H1 (cell line): Measurements from ENCODE around the gene NFIC. TPM values are rescaled to one million over a fixed set of nuclear protein-coding genes. Genes with fewer than 3 reads are reported as not detected.

ENCODE experiments used
- CTCF ChIA-PET: fragments of 300-600 bp; sonication (Branson Sonifier 250); formaldehyde crosslinking; loops from one replicate; lab custom pipeline; 2021; ENCODE audit not compliant: partially characterized antibody; lab: Charles Lee
- POLR2A ChIA-PET: fragments of 300-600 bp; sonication (Branson Sonifier 250); formaldehyde crosslinking; loops from one replicate; lab custom pipeline; 2021; ENCODE audit warnings: inconsistent platforms; ENCODE audit not compliant: partially characterized antibody; lab: Charles Lee
- DNase-seq, 2 experiments: peaks; one replicate each; pipeline versions ENCODE4 v3.0.0 to v3.0.0-alpha.2; 2010 to 2022; ENCODE audit warnings: low spot score in 2 of 2, low read depth in 1 of 2, mixed read lengths in 1 of 2
- FAIRE-seq: peaks from 2 replicates; lab custom pipeline; 2011; peaks lifted over from hg19 to GRCh38; lab: Jason Lieb, UNC
- H2AFZ ChIP-seq: 2 replicates; pipeline ENCODE4 v1.8.1; 2012; ENCODE audit warnings: low read length, inconsistent platforms
- H2AK5ac ChIP-seq: 2 replicates; pipeline ENCODE4 v1.6.1; 2013; ENCODE audit warnings: low read depth, low read length
- H2BK120ac ChIP-seq: replicated peaks from 2 replicates; pipeline ENCODE3; 2013; ENCODE audit warnings: low read depth, low read length, inconsistent platforms
- H2BK12ac ChIP-seq: 2 replicates; pipeline ENCODE4 v1.6.1; 2013; ENCODE audit warnings: low read depth, low read length
- H2BK15ac ChIP-seq: 2 replicates; pipeline ENCODE4 v1.6.1; 2013; ENCODE audit warnings: low read length
- H2BK20ac ChIP-seq: 2 replicates; pipeline ENCODE4 v1.6.1; 2013; ENCODE audit warnings: low read length
- H2BK5ac ChIP-seq: 2 replicates; pipeline ENCODE4 v1.6.1; 2013; ENCODE audit warnings: low read depth, low read length
- H3K14ac ChIP-seq: 2 replicates; pipeline ENCODE4 v1.6.1; 2013; ENCODE audit warnings: inconsistent platforms; ENCODE audit not compliant: insufficient read length
- H3K18ac ChIP-seq: 2 replicates; pipeline ENCODE4 v1.6.1; 2013; ENCODE audit warnings: low read length; ENCODE audit errors: extremely low read depth
- H3K23ac ChIP-seq: 2 replicates; pipeline ENCODE4 v1.6.1; 2013; ENCODE audit warnings: inconsistent platforms; ENCODE audit not compliant: insufficient read length
- H3K23me2 ChIP-seq: 2 replicates; pipeline ENCODE4 v1.6.1; 2013; ENCODE audit warnings: low read depth, low read length
- H3K27ac ChIP-seq: 2 replicates; pipeline ENCODE4 v1.6.1; 2011; ENCODE audit warnings: low read depth, low read length, inconsistent platforms
- H3K27me3 ChIP-seq, 4 experiments: replicated peaks in 1 of 4; 1 replicate in 1 of 4; 2 replicates in 3 of 4; pipeline versions ENCODE4 v1.6.1 to v1.8.1; 2011 to 2013; ENCODE audit warnings: low read length in 3 of 4, mild to moderate bottlenecking in 3 of 4, inconsistent platforms in 2 of 4, mixed read lengths in 2 of 4, moderate library complexity in 1 of 4; ENCODE audit not compliant: control insufficient read depth in 3 of 4, insufficient read depth in 3 of 4; ENCODE audit errors: extremely low read depth in 1 of 4
- H3K36me3 ChIP-seq, 4 experiments: 2 replicates each; pipeline versions ENCODE4 v1.6.1 to v1.8.1; 2011 to 2013; ENCODE audit warnings: mild to moderate bottlenecking in 4 of 4, low read length in 3 of 4, moderate library complexity in 2 of 4, control low read depth in 1 of 4, inconsistent platforms in 1 of 4; ENCODE audit not compliant: insufficient read depth in 4 of 4, control insufficient read depth in 2 of 4
- H3K4ac ChIP-seq: replicated peaks from 2 replicates; pipeline ENCODE3; 2013; ENCODE audit warnings: low read length, low read depth, mixed read lengths, inconsistent platforms; ENCODE audit not compliant: insufficient read length
- H3K4me1 ChIP-seq, 4 experiments: replicated peaks in 1 of 4; 1 replicate in 1 of 4; 2 replicates in 3 of 4; pipeline versions ENCODE4 v1.6.1 to v1.8.1; 2011 to 2013; ENCODE audit warnings: low read length in 3 of 4, inconsistent platforms in 2 of 4, mixed read lengths in 1 of 4; ENCODE audit not compliant: insufficient read depth in 4 of 4, control insufficient read depth in 3 of 4
- H3K4me2 ChIP-seq, 2 experiments: 2 replicates each; pipeline versions ENCODE4 v1.6.1 to v1.8.1; 2011 to 2013; ENCODE audit warnings: low read depth in 2 of 2, low read length in 2 of 2, control low read depth in 1 of 2, inconsistent platforms in 1 of 2, mild to moderate bottlenecking in 1 of 2; ENCODE audit not compliant: insufficient read depth in 1 of 2
- H3K4me3 ChIP-seq, 4 experiments: fragments of 200-600, 300-600 bp in 1 of 4; sonication (generic), shearing (Covaris generic), sonication (Bioruptor Twin) in 1 of 4; 2 replicates each; pipeline versions ENCODE4 v1.5.1 to v1.8.1; 2011 to 2016; ENCODE audit warnings: low read length in 4 of 4, low read depth in 3 of 4, control low read depth in 2 of 4, inconsistent platforms in 2 of 4, mild to moderate bottlenecking in 2 of 4, mixed read lengths in 1 of 4, moderate library complexity in 1 of 4; ENCODE audit not compliant: insufficient read depth in 2 of 4; ENCODE audit errors: extremely low read depth in 1 of 4
- H3K56ac ChIP-seq: replicated peaks from 2 replicates; pipeline ENCODE3; 2013; ENCODE audit warnings: low read depth, mild to moderate bottlenecking, mixed read lengths, low read length, inconsistent platforms; ENCODE audit not compliant: insufficient read length
- H3K79me1 ChIP-seq: 2 replicates; pipeline ENCODE4 v1.6.1; 2013; ENCODE audit warnings: low read depth, low read length, control low read depth
- H3K79me2 ChIP-seq, 2 experiments: 2 replicates each; pipeline versions ENCODE4 v1.6.1 to v1.8.1; 2012 to 2013; ENCODE audit warnings: low read length in 2 of 2, mild to moderate bottlenecking in 2 of 2, inconsistent platforms in 1 of 2; ENCODE audit not compliant: insufficient read depth in 2 of 2, control insufficient read depth in 1 of 2
- H3K9ac ChIP-seq, 4 experiments: replicated peaks in 1 of 4; 1 replicate in 1 of 4; 2 replicates in 3 of 4; pipeline versions ENCODE4 v1.6.1 to v1.8.1; 2011 to 2013; ENCODE audit warnings: low read depth in 3 of 4, low read length in 3 of 4, control low read depth in 2 of 4, mild to moderate bottlenecking in 2 of 4, moderate library complexity in 2 of 4, inconsistent platforms in 1 of 4; ENCODE audit errors: extremely low read depth in 1 of 4
- H3K9me3 ChIP-seq, 2 experiments: 2 replicates each; pipeline versions ENCODE4 v1.6.1 to v1.8.1; 2012 to 2013; ENCODE audit warnings: mild to moderate bottlenecking in 2 of 2, moderate library complexity in 2 of 2, control low read depth in 1 of 2, inconsistent platforms in 1 of 2, low read depth in 1 of 2, low read length in 1 of 2, mixed read lengths in 1 of 2; ENCODE audit not compliant: insufficient read depth in 2 of 2
- H4K20me1 ChIP-seq, 2 experiments: replicated peaks in 1 of 2; 2 replicates each; pipeline versions ENCODE3 to v1.8.1; 2011 to 2013; ENCODE audit warnings: inconsistent platforms in 2 of 2, low read length in 2 of 2, mild to moderate bottlenecking in 1 of 2; ENCODE audit not compliant: insufficient read depth in 2 of 2, control insufficient read depth in 1 of 2
- H4K5ac ChIP-seq: 2 replicates; pipeline ENCODE4 v1.6.1; 2013; ENCODE audit warnings: low read length, low read depth, mixed read lengths, inconsistent platforms; ENCODE audit not compliant: insufficient read length
- H4K8ac ChIP-seq: 2 replicates; pipeline ENCODE4 v1.8.0; 2013; ENCODE audit warnings: mild to moderate bottlenecking, moderate library complexity, low read length, inconsistent platforms; ENCODE audit not compliant: insufficient read depth; ENCODE audit errors: extremely low read depth
- H4K91ac ChIP-seq: replicated peaks from 2 replicates; pipeline ENCODE3; 2013; ENCODE audit warnings: low read length, mixed read lengths, inconsistent platforms; ENCODE audit not compliant: insufficient read length
- WGBS, 2 experiments: shearing (Covaris generic) in 1 of 2; methylation state at CpG; one replicate each; pipeline versions ENCODE4 v1.1.6 to v1.1.7; 2013 to 2015; ENCODE audit warnings: low lambda C conversion rate in 2 of 2, mixed read lengths in 2 of 2, inconsistent platforms in 1 of 2, low coverage in 1 of 2, missing lambda C conversion rate in 1 of 2; ENCODE audit not compliant: insufficient replicate concordance in 2 of 2, insufficient coverage in 1 of 2, insufficient read length in 1 of 2; ENCODE audit errors: extremely low coverage in 1 of 2, missing lambda C conversion rate in 1 of 2; 5-methylcytosine and 5-hydroxymethylcytosine counted together
- polyA plus RNA-seq, 7 experiments: library from polyadenylated mRNA; depleted of rRNA in 3 of 7; stranded (reverse) in 5 of 7; unstranded in 2 of 7; fragments of >200 nt in 5 of 7; fragments of 200-250 nt in 2 of 7; gene quantifications; 1 replicate in 5 of 7; 2 replicates in 1 of 7; 4 replicates in 1 of 7; pipeline versions ENCODE4 v1.2.1 to v1.2.3, GENCODE V29; 2011 to 2013; ENCODE audit warnings: missing spikeins in 2 of 7, mixed read lengths in 2 of 7
- total RNA-seq: library from RNA; stranded (reverse); fragmentation: NEBNext Ultra II Directional; extraction: Animal tissue kit (Norgen Biotek cat#: 25700); gene quantifications from 2 replicates; pipeline ENCODE4 v1.2.1, GENCODE V29; 2021

The NFIC gene
- total and polyA plus RNA-seq, 2 of the 8 experiments (the other 6 are each of a cell fraction or from before 2014, with no cell fraction given) = 0.56 to 3.2 TPM

- Histone ChIP-seq H3K14ac (no peak overlapping the region), H3K9ac (peak overlapping the region; percentile 60 to 96 (median 95)), H4K20me1 (no peaks in the 10 kb centered on the region), H3K4me2 (peak overlapping the region; percentile 85 to 94), H2BK20ac (no peak overlapping the region), H3K56ac (peak overlapping the region; percentile 98), H3K27ac (peak overlapping the region; percentile 95), H2BK15ac (peak overlapping the region; percentile 93; the same call in 1 of the 2 replicates), H3K18ac (peak overlapping the region; percentile 100), H3K23me2 (peaks cover 4% of the 10 kb centered on the region), H3K4me1 (peaks cover 0 to 6% (median 4%) of the 10 kb centered on the region in 4 experiments; a peak in 4 of 7 replicates), H3K36me3 (no peaks in the 10 kb centered on the region), H3K27me3 (peaks cover 0 to 3% (median 1%) of the 10 kb centered on the region in 4 experiments; a peak in 3 of 7 replicates), H2AK5ac (no peak overlapping the region), H3K79me1 (no peaks in the 10 kb centered on the region), H4K8ac (peak overlapping the region; percentile 100), H2AFZ (peak overlapping the region; percentile 99), H3K79me2 (no peaks in the 10 kb centered on the region), H3K4ac (peak overlapping the region; percentile 97), H2BK5ac (peak overlapping the region; percentile 98), H4K91ac (peak overlapping the region; percentile 100), H3K23ac (no peak overlapping the region), H4K5ac (peak overlapping the region; percentile 100), H3K4me3 (peak overlapping the region; percentile 65 to 92 (median 86)), H2BK12ac (peak overlapping the region; percentile 65; the same call in 1 of the 2 replicates), H2BK120ac (peak overlapping the region; percentile 97), H3K9me3 (no peaks in the 10 kb centered on the region)
- FAIRE-seq = no peak
- peak; percentile 83 to 97 for DNase-seq
- ChIA-PET CTCF (interaction anchor here (0.8 to 1.3 kb wide), 3 partner anchors 10 to 48 kb away, joined by 3 to 4 read pairs (median 3); partner anchors contain the start of gene SMIM44), POLR2A (interaction anchor here (0.9 to 1.5 kb wide), 2 partner anchors 10 to 43 kb away, joined by 3 to 6 read pairs; no protein-coding TSS in a partner anchor)
- 2% methylated on average over 48 of the region's 67 CpGs; no CpG with 5 or more reads in 1 of the 2 experiments for WGBS, 2 experiments
Measured at GRCh38 chr19:3434630-3435553, 68.5 kb downstream of the NFIC start.
